Measurements from ENCODE around the gene HOXD3. TPM values are rescaled to one million over a fixed set of nuclear protein-coding genes. Genes with fewer than 3 reads are reported as not detected.

The HOXD3 gene
- total and polyA plus RNA-seq, 2 experiments from 2014 or later, result not detected

DNA sequence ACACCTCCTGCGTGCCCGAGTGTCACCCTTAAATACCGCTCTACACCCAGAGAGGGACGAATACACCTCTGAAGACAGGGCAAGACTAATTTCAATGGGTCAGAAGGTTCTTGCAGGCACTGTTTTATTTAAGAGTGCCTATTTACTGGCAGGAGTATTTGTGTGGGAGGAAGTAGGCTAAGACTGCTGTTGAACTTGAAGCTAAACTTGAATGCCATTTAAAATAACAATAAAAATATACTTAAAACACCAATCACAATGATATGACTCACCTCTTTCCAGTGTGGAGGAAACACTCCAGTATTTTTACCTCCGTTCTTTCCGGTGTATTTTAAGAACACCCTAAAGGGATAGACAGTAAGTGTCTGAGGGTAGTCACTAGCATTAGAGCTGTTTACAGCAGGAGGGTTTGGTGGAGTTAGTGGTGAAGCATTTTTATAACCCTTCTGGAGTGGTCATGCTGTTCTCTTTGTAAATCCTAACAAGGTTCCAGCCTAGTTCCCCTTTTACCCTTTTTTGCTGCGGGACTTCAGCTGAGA lies 21.7 kb downstream of the HOXD3 start:
- Histone ChIP-seq H3K4me2 (peak overlapping the region; percentile 92), H2AFZ (peak overlapping the region; percentile 95; the same call in 1 of the 2 replicates), H3K27ac (ENCODE audit: low read depth) (no peak overlapping the region), H3F3A (replicated peaks; ENCODE audit: low read depth) (peaks cover 41% of the 10 kb centered on the region), H3K9me2 (ENCODE audit: insufficient read depth) (no peaks in the 10 kb centered on the region), H4K20me1 (replicated peaks; ENCODE audit: insufficient read depth) (peaks cover 35% of the 10 kb centered on the region), H3K27me3 (ENCODE audit: insufficient read depth) (peaks cover 100% of the 10 kb centered on the region), H3K79me2 (replicated peaks; ENCODE audit: insufficient read depth) (no peaks in the 10 kb centered on the region), H3K36me3 (ENCODE audit: insufficient read depth) (no peaks in the 10 kb centered on the region), H3K4me3 (peak overlapping the region; percentile 70), H3K4me1 (ENCODE audit: insufficient read depth) (peaks cover 43% of the 10 kb centered on the region)
- peaks cover 99% of the 10 kb centered on the region for H3K27me3 Mint-ChIP-seq (ENCODE audit: insufficient read depth, low read depth, poor library complexity)
- no peaks in the 10 kb centered on the region for H3K36me3 Mint-ChIP-seq (ENCODE audit: low read depth)
- ATAC-seq (no peak), DNase-seq (ENCODE audit: low spot score) (no peak)
- H3K27ac Mint-ChIP-seq, result no peak overlapping the region
- H3K4me1 Mint-ChIP-seq, result peaks cover 38% of the 10 kb centered on the region
- peak overlapping the region; percentile 30; the same call in 1 of the 3 replicates for H3K4me3 Mint-ChIP-seq
- TF ChIP-seq NANOG (IDR thresholded peaks at IDR 0.05; ENCODE audit: borderline replicate concordance) (no peak), EZH2 (IDR thresholded peaks at IDR 0.05; ENCODE audit: low read depth, unreplicated experiment) (peak; percentile 84), EZH2phosphoT487 (IDR thresholded peaks at IDR 0.05; ENCODE audit: unreplicated experiment) (no peak)
- TF ChIP-seq, protein P1, sequence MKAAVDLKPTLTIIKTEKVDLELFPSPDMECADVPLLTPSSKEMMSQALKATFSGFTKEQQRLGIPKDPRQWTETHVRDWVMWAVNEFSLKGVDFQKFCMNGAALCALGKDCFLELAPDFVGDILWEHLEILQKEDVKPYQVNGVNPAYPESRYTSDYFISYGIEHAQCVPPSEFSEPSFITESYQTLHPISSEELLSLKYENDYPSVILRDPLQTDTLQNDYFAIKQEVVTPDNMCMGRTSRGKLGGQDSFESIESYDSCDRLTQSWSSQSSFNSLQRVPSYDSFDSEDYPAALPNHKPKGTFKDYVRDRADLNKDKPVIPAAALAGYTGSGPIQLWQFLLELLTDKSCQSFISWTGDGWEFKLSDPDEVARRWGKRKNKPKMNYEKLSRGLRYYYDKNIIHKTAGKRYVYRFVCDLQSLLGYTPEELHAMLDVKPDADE (IDR thresholded peaks at IDR 0.05), result no peak
- H3K9me3 Mint-ChIP-seq, result peaks cover 3% of the 10 kb centered on the region; the same call in 1 of the 3 replicates

DNA sequence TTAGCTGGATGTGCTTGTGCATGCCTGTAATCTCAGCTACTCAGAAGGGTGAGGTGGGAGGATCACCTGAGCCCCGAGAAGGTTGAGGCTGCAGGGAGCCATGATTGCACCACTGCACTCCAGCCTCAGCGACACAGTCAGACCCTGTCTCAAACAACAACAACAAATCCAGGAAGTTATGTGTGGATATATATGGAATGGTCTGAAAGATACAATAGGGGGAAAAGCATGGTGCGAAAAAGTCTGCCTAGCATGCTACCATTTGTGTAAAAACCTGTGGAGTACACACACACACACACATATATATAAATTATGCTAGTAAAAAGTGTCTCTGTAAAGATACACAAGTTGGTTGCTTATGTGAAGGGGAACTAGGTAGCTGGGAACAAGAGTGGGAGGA lies 24.4 kb downstream of the HOXD3 start:
- DNase-seq (ENCODE audit: low spot score), result no peak
- no peaks in the 10 kb centered on the region for H3K36me3 Mint-ChIP-seq (ENCODE audit: low read depth)
- Histone ChIP-seq H3K27me3 (ENCODE audit: insufficient read depth) (peaks cover 100% of the 10 kb centered on the region), H3F3A (replicated peaks; ENCODE audit: low read depth) (peaks cover 31% of the 10 kb centered on the region), H3K9me2 (ENCODE audit: insufficient read depth) (no peaks in the 10 kb centered on the region), H3K4me3 (no peak overlapping the region), H3K4me2 (no peak overlapping the region), H4K20me1 (replicated peaks; ENCODE audit: insufficient read depth) (peaks cover 23% of the 10 kb centered on the region), H3K36me3 (ENCODE audit: insufficient read depth) (no peaks in the 10 kb centered on the region), H2AFZ (no peak overlapping the region), H3K79me2 (replicated peaks; ENCODE audit: insufficient read depth) (no peaks in the 10 kb centered on the region), H3K4me1 (ENCODE audit: insufficient read depth) (peaks cover 25% of the 10 kb centered on the region), H3K27ac (ENCODE audit: low read depth) (no peak overlapping the region)
- TF ChIP-seq EZH2 (IDR thresholded peaks at IDR 0.05; ENCODE audit: low read depth, unreplicated experiment), result peak; percentile 36
- TF ChIP-seq, protein P2, sequence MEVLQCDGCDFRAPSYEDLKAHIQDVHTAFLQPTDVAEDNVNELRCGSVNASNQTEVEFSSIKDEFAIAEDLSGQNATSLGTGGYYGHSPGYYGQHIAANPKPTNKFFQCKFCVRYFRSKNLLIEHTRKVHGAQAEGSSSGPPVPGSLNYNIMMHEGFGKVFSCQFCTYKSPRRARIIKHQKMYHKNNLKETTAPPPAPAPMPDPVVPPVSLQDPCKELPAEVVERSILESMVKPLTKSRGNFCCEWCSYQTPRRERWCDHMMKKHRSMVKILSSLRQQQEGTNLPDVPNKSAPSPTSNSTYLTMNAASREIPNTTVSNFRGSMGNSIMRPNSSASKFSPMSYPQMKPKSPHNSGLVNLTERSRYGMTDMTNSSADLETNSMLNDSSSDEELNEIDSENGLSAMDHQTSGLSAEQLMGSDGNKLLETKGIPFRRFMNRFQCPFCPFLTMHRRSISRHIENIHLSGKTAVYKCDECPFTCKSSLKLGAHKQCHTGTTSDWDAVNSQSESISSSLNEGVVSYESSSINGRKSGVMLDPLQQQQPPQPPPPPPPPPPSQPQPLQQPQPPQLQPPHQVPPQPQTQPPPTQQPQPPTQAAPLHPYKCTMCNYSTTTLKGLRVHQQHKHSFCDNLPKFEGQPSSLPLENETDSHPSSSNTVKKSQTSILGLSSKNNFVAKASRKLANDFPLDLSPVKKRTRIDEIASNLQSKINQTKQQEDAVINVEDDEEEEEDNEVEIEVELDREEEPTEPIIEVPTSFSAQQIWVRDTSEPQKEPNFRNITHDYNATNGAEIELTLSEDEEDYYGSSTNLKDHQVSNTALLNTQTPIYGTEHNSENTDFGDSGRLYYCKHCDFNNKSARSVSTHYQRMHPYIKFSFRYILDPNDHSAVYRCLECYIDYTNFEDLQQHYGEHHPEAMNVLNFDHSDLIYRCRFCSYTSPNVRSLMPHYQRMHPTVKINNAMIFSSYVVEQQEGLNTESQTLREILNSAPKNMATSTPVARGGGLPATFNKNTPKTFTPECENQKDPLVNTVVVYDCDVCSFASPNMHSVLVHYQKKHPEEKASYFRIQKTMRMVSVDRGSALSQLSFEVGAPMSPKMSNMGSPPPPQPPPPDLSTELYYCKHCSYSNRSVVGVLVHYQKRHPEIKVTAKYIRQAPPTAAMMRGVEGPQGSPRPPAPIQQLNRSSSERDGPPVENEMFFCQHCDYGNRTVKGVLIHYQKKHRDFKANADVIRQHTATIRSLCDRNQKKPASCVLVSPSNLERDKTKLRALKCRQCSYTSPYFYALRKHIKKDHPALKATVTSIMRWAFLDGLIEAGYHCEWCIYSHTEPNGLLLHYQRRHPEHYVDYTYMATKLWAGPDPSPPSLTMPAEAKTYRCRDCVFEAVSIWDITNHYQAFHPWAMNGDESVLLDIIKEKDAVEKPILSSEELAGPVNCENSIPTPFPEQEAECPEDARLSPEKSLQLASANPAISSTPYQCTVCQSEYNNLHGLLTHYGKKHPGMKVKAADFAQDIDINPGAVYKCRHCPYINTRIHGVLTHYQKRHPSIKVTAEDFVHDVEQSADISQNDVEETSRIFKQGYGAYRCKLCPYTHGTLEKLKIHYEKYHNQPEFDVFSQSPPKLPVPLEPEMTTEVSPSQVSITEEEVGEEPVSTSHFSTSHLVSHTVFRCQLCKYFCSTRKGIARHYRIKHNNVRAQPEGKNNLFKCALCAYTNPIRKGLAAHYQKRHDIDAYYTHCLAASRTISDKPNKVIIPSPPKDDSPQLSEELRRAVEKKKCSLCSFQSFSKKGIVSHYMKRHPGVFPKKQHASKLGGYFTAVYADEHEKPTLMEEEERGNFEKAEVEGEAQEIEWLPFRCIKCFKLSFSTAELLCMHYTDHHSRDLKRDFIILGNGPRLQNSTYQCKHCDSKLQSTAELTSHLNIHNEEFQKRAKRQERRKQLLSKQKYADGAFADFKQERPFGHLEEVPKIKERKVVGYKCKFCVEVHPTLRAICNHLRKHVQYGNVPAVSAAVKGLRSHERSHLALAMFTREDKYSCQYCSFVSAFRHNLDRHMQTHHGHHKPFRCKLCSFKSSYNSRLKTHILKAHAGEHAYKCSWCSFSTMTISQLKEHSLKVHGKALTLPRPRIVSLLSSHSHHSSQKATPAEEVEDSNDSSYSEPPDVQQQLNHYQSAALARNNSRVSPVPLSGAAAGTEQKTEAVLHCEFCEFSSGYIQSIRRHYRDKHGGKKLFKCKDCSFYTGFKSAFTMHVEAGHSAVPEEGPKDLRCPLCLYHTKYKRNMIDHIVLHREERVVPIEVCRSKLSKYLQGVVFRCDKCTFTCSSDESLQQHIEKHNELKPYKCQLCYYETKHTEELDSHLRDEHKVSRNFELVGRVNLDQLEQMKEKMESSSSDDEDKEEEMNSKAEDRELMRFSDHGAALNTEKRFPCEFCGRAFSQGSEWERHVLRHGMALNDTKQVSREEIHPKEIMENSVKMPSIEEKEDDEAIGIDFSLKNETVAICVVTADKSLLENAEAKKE (CRISPR knock-in tag; IDR thresholded peaks at IDR 0.05), result no peak
- 0 out of 3 replicates have a peak, but pooled peaks cover 3% of the 10 kb centered on the region for H3K9me3 Mint-ChIP-seq
- ATAC-seq, result no peak
- H3K4me1 Mint-ChIP-seq, result peaks cover 24% of the 10 kb centered on the region
- H3K27me3 Mint-ChIP-seq (ENCODE audit: insufficient read depth, low read depth, poor library complexity), result peaks cover 99% of the 10 kb centered on the region
- H3K27ac Mint-ChIP-seq, result no peak overlapping the region
- H3K4me3 Mint-ChIP-seq, result no peak overlapping the region
